ENCODE results near the gene GTSE1. TPM values are rescaled to one million over a fixed set of nuclear protein-coding genes. Genes with fewer than 3 reads are reported as not detected.

Gene GTSE1
- total RNA-seq, 1 experiment from 2014 or later: 88.1 TPM

- H3K9me3 ChIP-seq (ENCODE audit: low read depth, low read length, poor library complexity, severe bottlenecking): no peaks in the 10 kb centered on the region
- H3K27me3 ChIP-seq (replicated peaks; ENCODE audit: insufficient read depth, low read depth, low read length, poor library complexity): no peaks in the 10 kb centered on the region
- POLR2A ChIA-PET (ENCODE audit: low non-redundant PET): no interaction called here
- no peaks in the 10 kb centered on the region for H3K36me3 ChIP-seq (ENCODE audit: insufficient read depth, low read length, poor library complexity, severe bottlenecking)
- no peaks in the 10 kb centered on the region for H3K4me1 ChIP-seq (ENCODE audit: insufficient read depth, low read length, poor library complexity, severe bottlenecking)
- no TSS peak for BruUV-seq (replicated peaks)
- TF ChIP-seq, protein P1, sequence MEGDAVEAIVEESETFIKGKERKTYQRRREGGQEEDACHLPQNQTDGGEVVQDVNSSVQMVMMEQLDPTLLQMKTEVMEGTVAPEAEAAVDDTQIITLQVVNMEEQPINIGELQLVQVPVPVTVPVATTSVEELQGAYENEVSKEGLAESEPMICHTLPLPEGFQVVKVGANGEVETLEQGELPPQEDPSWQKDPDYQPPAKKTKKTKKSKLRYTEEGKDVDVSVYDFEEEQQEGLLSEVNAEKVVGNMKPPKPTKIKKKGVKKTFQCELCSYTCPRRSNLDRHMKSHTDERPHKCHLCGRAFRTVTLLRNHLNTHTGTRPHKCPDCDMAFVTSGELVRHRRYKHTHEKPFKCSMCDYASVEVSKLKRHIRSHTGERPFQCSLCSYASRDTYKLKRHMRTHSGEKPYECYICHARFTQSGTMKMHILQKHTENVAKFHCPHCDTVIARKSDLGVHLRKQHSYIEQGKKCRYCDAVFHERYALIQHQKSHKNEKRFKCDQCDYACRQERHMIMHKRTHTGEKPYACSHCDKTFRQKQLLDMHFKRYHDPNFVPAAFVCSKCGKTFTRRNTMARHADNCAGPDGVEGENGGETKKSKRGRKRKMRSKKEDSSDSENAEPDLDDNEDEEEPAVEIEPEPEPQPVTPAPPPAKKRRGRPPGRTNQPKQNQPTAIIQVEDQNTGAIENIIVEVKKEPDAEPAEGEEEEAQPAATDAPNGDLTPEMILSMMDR (conservative IDR thresholded peaks at IDR 0.05; ENCODE audit: low read depth, low read length): no peak
- no peak for TF ChIP-seq EZH2 (IDR thresholded peaks at IDR 0.05; ENCODE audit: borderline replicate concordance, low read depth, low read length, poor library complexity, severe bottlenecking)
- no peak overlapping the region for H3K4me3 ChIP-seq (ENCODE audit: low read depth, low read length, poor library complexity, severe bottlenecking)
- no peak overlapping the region for H3K27ac ChIP-seq (ENCODE audit: low read depth, low read length, poor library complexity, severe bottlenecking)
- CTCF ChIA-PET: interaction anchor here (0.6 kb wide), 1 partner anchor 193 kb away, joined by 10 read pairs; no protein-coding TSS in a partner anchor
- DNase-seq (ENCODE audit: low spot score): no peak
- intact Hi-C loops (cut with micrococcal nuclease; ENCODE audit: unreplicated experiment): no loop called here
These were observed 67.9 kb downstream of the GTSE1 start for GRCh38 chr22:46364341-46365165.

GRCh38 chr22:46365166-46365624 is 68.5 kb downstream of the GTSE1 start:
- TF ChIP-seq, protein P1 (conservative IDR thresholded peaks at IDR 0.05; ENCODE audit: low read depth, low read length): no peak
- TF ChIP-seq EZH2 (IDR thresholded peaks at IDR 0.05; ENCODE audit: borderline replicate concordance, low read depth, low read length, poor library complexity, severe bottlenecking): no peak
- DNase-seq (ENCODE audit: low spot score): no peak
- ChIA-PET CTCF (interaction anchor here (0.6 kb wide), 1 partner anchor 193 kb away, joined by 10 read pairs; no protein-coding TSS in a partner anchor), POLR2A (ENCODE audit: low non-redundant PET) (no interaction called here)
- no peaks in the 10 kb centered on the region for H3K36me3 ChIP-seq (ENCODE audit: insufficient read depth, low read length, poor library complexity, severe bottlenecking)
- no peak overlapping the region for H3K4me3 ChIP-seq (ENCODE audit: low read depth, low read length, poor library complexity, severe bottlenecking)
- no peak overlapping the region for H3K27ac ChIP-seq (ENCODE audit: low read depth, low read length, poor library complexity, severe bottlenecking)
- BruUV-seq (replicated peaks): no TSS peak
- H3K4me1 ChIP-seq (ENCODE audit: insufficient read depth, low read length, poor library complexity, severe bottlenecking): no peaks in the 10 kb centered on the region
- H3K9me3 ChIP-seq (ENCODE audit: low read depth, low read length, poor library complexity, severe bottlenecking): no peaks in the 10 kb centered on the region
- H3K27me3 ChIP-seq (replicated peaks; ENCODE audit: insufficient read depth, low read depth, low read length, poor library complexity): no peaks in the 10 kb centered on the region
- intact Hi-C loops (cut with micrococcal nuclease; ENCODE audit: unreplicated experiment): no loop called here

- Histone ChIP-seq H3K4me3 (ENCODE audit: low read depth, low read length, poor library complexity, severe bottlenecking) (no peak overlapping the region), H3K4me1 (ENCODE audit: insufficient read depth, low read length, poor library complexity, severe bottlenecking) (no peaks in the 10 kb centered on the region), H3K27me3 (replicated peaks; ENCODE audit: insufficient read depth, low read depth, low read length, poor library complexity) (no peaks in the 10 kb centered on the region), H3K9me3 (ENCODE audit: low read depth, low read length, poor library complexity, severe bottlenecking) (no peaks in the 10 kb centered on the region), H3K36me3 (ENCODE audit: insufficient read depth, low read length, poor library complexity, severe bottlenecking) (no peaks in the 10 kb centered on the region), H3K27ac (ENCODE audit: low read depth, low read length, poor library complexity, severe bottlenecking) (no peak overlapping the region)
- TF ChIP-seq, protein P1 (conservative IDR thresholded peaks at IDR 0.05; ENCODE audit: low read depth, low read length): no peak
- DNase-seq (ENCODE audit: low spot score): no peak
- no TSS peak for BruUV-seq (replicated peaks)
- ChIA-PET POLR2A (ENCODE audit: low non-redundant PET) (no interaction called here), CTCF (interaction anchor here (0.6 kb wide), 1 partner anchor 144 kb away, joined by 3 read pairs; no protein-coding TSS in a partner anchor)
- intact Hi-C loops (cut with micrococcal nuclease; ENCODE audit: unreplicated experiment): no loop called here
These were observed 69.7 kb downstream of the GTSE1 start for GRCh38 chr22:46366327-46366731.

All from A673 (cell line).